CD4-positive, CD25-positive, alpha-beta regulatory T cell (primary cell): ENCODE measurements around the gene XRRA1. TPM values are rescaled to one million over a fixed set of nuclear protein-coding genes. Genes with fewer than 3 reads are reported as not detected.
A peak's percentile ranks its signal among the peaks of the same experiment; 100 is the strongest.

Experiments used
- ATAC-seq, 2 donors: fragments of 150-1000 bp; cut with Tn5 transposase; one replicate each; pipeline ENCODE4 v1.10.0; 2021; ENCODE audit warnings: low read depth in 2 of 2, moderate number of reproducible peaks in 2 of 2, moderate library complexity in 1 of 2
- DNase-seq, 3 donors: peaks; one replicate each; pipeline versions ENCODE4 v3.0.0 to v3.0.0-alpha.2; 2012 to 2022; ENCODE audit warnings: mixed read lengths in 1 of 3
- H3K27ac ChIP-seq: one replicate; pipeline ENCODE4 v1.7.0; 2013; ENCODE audit warnings: mild to moderate bottlenecking, low read length; ENCODE audit not compliant: insufficient read depth, poor library complexity, severe bottlenecking
- H3K27me3 ChIP-seq: one replicate; pipeline ENCODE4 v1.7.0; 2013; ENCODE audit warnings: low read length; ENCODE audit not compliant: control insufficient read depth, insufficient read depth
- H3K36me3 ChIP-seq: one replicate; pipeline ENCODE4 v1.7.0; 2013; ENCODE audit warnings: mild to moderate bottlenecking, low read length, moderate library complexity; ENCODE audit not compliant: control insufficient read depth, insufficient read depth
- H3K4me1 ChIP-seq: 2 replicates; pipeline ENCODE4 v1.7.0; 2013; ENCODE audit warnings: mild to moderate bottlenecking, low read length; ENCODE audit not compliant: insufficient read depth, control insufficient read depth, poor library complexity, severe bottlenecking
- H3K4me3 ChIP-seq: one replicate; pipeline ENCODE4 v1.7.0; 2013; ENCODE audit warnings: low read depth, mild to moderate bottlenecking, low read length, moderate library complexity
- H3K9me3 ChIP-seq, 2 experiments: 1 replicate in 1 of 2; 2 replicates in 1 of 2; pipeline ENCODE4 v1.7.0; 2013; ENCODE audit warnings: low read length in 2 of 2, mild to moderate bottlenecking in 1 of 2, moderate library complexity in 1 of 2; ENCODE audit not compliant: control insufficient read depth in 2 of 2
- H3K27ac Mint-ChIP-seq, 3 donors: one replicate each; pipeline ENCODE4 v1.8.0; 2020 to 2022; ENCODE audit warnings: mild to moderate bottlenecking in 3 of 3, mixed read lengths in 3 of 3, moderate library complexity in 2 of 3
- H3K27me3 Mint-ChIP-seq: one replicate; pipeline ENCODE4 v1.8.0; 2022; ENCODE audit warnings: mild to moderate bottlenecking, mixed read lengths
- H3K36me3 Mint-ChIP-seq: one replicate; pipeline ENCODE4 v1.8.0; 2020; ENCODE audit warnings: mixed read lengths
- H3K4me1 Mint-ChIP-seq, 4 donors: one replicate each; pipeline ENCODE4 v1.8.0; 2020 to 2022; ENCODE audit warnings: mixed read lengths in 4 of 4, mild to moderate bottlenecking in 1 of 4
- H3K4me3 Mint-ChIP-seq, 4 donors: one replicate each; pipeline ENCODE4 v1.8.0; 2020 to 2022; ENCODE audit warnings: mild to moderate bottlenecking in 4 of 4, mixed read lengths in 4 of 4, moderate library complexity in 3 of 4
- H3K9me3 Mint-ChIP-seq, 7 donors: one replicate each; pipeline ENCODE4 v1.8.0; 2020 to 2022; ENCODE audit warnings: mixed read lengths in 7 of 7, mild to moderate bottlenecking in 3 of 7, moderate library complexity in 2 of 7
- polyA plus RNA-seq, 4 donors: library from polyadenylated mRNA; unstranded; fragments of 300-500 nt; fragmentation: Illumina TruSeq; gene quantifications; one replicate each; pipeline ENCODE4 v1.2.3, GENCODE V29; 2021
- total RNA-seq: library from RNA; stranded (reverse); gene quantifications from one replicate; pipeline ENCODE4 v1.2.3, GENCODE V29; 2022

XRRA1 gene
- total and polyA plus RNA-seq, 5 donors from 2014 or later = 5.4 to 33.4 (median 8.2) TPM

GRCh38 chr11:74844865-74845264 is 104.0 kb downstream of the XRRA1 start:
- no peaks in the 10 kb centered on the region for H3K27me3 ChIP-seq
- H3K9me3 ChIP-seq = no peaks in the 10 kb centered on the region
- Mint-ChIP-seq H3K36me3 (peaks cover 50% of the 10 kb centered on the region), H3K4me1 (peaks cover 9 to 25% (median 18%) of the 10 kb centered on the region in 4 donors), H3K4me3 (no peak overlapping the region), H3K27ac (peak overlapping the region in 1 of 3 donors; percentile 70), H3K27me3 (no peaks in the 10 kb centered on the region), H3K9me3 (no peaks in the 10 kb centered on the region)
- no peak overlapping the region for H3K4me3 ChIP-seq
- peaks cover 11% of the 10 kb centered on the region for H3K4me1 ChIP-seq
- DNase-seq (no peak), ATAC-seq (no peak)
- H3K36me3 ChIP-seq = peaks cover 28% of the 10 kb centered on the region
- no peak overlapping the region for H3K27ac ChIP-seq

GRCh38 chr11:74844072-74844471 is 104.8 kb downstream of the XRRA1 start:
- peaks cover 32% of the 10 kb centered on the region for H3K36me3 ChIP-seq
- H3K27ac ChIP-seq = no peak overlapping the region
- Mint-ChIP-seq H3K27me3 (no peaks in the 10 kb centered on the region), H3K9me3 (no peaks in the 10 kb centered on the region), H3K27ac (no peak overlapping the region), H3K36me3 (peaks cover 52% of the 10 kb centered on the region), H3K4me3 (no peak overlapping the region), H3K4me1 (peaks cover 9 to 25% (median 20%) of the 10 kb centered on the region in 4 donors)
- ATAC-seq (no peak), DNase-seq (no peak)
- no peak overlapping the region for H3K4me3 ChIP-seq
- no peaks in the 10 kb centered on the region for H3K9me3 ChIP-seq
- H3K4me1 ChIP-seq = peaks cover 11% of the 10 kb centered on the region
- H3K27me3 ChIP-seq = no peaks in the 10 kb centered on the region

DNA sequence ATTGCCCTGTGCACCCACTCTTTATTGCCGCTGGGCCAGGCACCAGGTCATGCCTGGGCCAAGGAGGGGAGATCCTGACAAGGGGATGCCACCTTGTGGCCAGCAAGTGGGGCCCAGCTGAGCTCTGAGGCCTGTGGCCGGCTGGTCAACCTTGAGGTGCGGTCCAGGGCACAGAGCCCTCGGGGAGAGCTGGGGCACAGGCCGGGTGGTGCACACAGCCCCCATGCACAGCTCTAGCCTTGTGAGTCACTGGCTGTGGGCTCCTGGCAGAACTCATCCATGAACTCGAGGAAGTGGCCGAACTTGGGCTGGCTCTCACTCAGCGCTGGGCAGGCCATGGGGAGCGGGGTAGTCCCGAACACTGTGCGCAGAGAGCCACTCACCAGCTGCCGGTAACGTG is 105.9 kb downstream of the XRRA1 start:
- peaks cover 35% of the 10 kb centered on the region for H3K36me3 ChIP-seq
- H3K27me3 ChIP-seq = no peaks in the 10 kb centered on the region
- H3K4me1 ChIP-seq = peaks cover 11% of the 10 kb centered on the region
- no peaks in the 10 kb centered on the region for H3K27me3 Mint-ChIP-seq
- no peak overlapping the region for H3K4me3 ChIP-seq
- ATAC-seq (no peak), DNase-seq (no peak)
- no peaks in the 10 kb centered on the region for H3K9me3 ChIP-seq
- H3K36me3 Mint-ChIP-seq = peaks cover 52% of the 10 kb centered on the region
- no peak overlapping the region for H3K4me3 Mint-ChIP-seq
- no peaks in the 10 kb centered on the region for H3K9me3 Mint-ChIP-seq
- H3K4me1 Mint-ChIP-seq = peaks cover 9 to 22% (median 21%) of the 10 kb centered on the region in 4 donors
- no peak overlapping the region for H3K27ac Mint-ChIP-seq
- H3K27ac ChIP-seq = no peak overlapping the region

DNA sequence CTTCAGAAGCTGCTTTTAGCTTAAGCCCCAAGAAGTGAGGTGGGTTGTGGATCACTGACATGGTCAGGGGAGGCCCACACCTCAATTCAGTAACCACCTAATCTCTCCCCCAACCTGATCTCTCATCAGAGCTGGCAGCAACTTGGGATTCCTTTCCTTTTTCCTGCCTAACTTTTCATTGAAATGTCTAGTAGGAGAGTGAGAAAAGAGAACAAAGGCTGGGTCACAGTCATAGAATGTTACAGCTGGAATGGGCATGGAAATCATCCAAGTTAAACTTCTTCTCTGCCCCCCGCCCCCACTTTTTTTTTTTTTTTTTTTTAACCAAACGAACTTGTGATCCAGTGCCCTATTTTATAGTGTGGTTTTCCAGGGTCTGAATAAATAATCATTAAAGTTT is 108.4 kb downstream of the XRRA1 start:
- peaks cover 59% of the 10 kb centered on the region for H3K36me3 Mint-ChIP-seq
- Histone ChIP-seq H3K27ac (no peak overlapping the region), H3K4me1 (no peaks in the 10 kb centered on the region), H3K36me3 (peaks cover 56% of the 10 kb centered on the region), H3K4me3 (no peak overlapping the region), H3K27me3 (no peaks in the 10 kb centered on the region), H3K9me3 (no peaks in the 10 kb centered on the region)
- peaks cover 2 to 15% (median 7%) of the 10 kb centered on the region in 4 donors for H3K4me1 Mint-ChIP-seq
- no peaks in the 10 kb centered on the region for H3K9me3 Mint-ChIP-seq
- ATAC-seq = no peak
- no peaks in the 10 kb centered on the region for H3K27me3 Mint-ChIP-seq
- no peak for DNase-seq
- H3K4me3 Mint-ChIP-seq = no peak overlapping the region
- peak overlapping the region; percentile 5 to 73 (median 56) for H3K27ac Mint-ChIP-seq

GRCh38 chr11:74839971-74840370 is 108.9 kb downstream of the XRRA1 start:
- Histone ChIP-seq H3K27ac (no peak overlapping the region), H3K27me3 (no peaks in the 10 kb centered on the region), H3K9me3 (no peaks in the 10 kb centered on the region), H3K4me3 (no peak overlapping the region), H3K4me1 (no peaks in the 10 kb centered on the region), H3K36me3 (peaks cover 61% of the 10 kb centered on the region)
- Mint-ChIP-seq H3K27ac (peak overlapping the region; percentile 5 to 73 (median 56)), H3K27me3 (no peaks in the 10 kb centered on the region), H3K4me1 (peaks cover 2 to 17% (median 7%) of the 10 kb centered on the region in 4 donors), H3K4me3 (no peak overlapping the region), H3K9me3 (no peaks in the 10 kb centered on the region), H3K36me3 (peaks cover 60% of the 10 kb centered on the region)
- ATAC-seq (no peak), DNase-seq (no peak)

GRCh38 chr11:74839446-74839845 is 109.4 kb downstream of the XRRA1 start:
- H3K9me3 ChIP-seq = no peaks in the 10 kb centered on the region
- no peaks in the 10 kb centered on the region for H3K27me3 ChIP-seq
- Mint-ChIP-seq H3K4me1 (peaks cover 2 to 17% (median 9%) of the 10 kb centered on the region in 4 donors), H3K4me3 (no peak overlapping the region), H3K27ac (peak overlapping the region in 2 of 3 donors; percentile 8 to 45), H3K27me3 (no peaks in the 10 kb centered on the region), H3K36me3 (peaks cover 62% of the 10 kb centered on the region), H3K9me3 (no peaks in the 10 kb centered on the region)
- no peaks in the 10 kb centered on the region for H3K4me1 ChIP-seq
- H3K36me3 ChIP-seq = peaks cover 62% of the 10 kb centered on the region
- no peak overlapping the region for H3K27ac ChIP-seq
- DNase-seq (no peak), ATAC-seq (no peak)
- H3K4me3 ChIP-seq = no peak overlapping the region

DNA sequence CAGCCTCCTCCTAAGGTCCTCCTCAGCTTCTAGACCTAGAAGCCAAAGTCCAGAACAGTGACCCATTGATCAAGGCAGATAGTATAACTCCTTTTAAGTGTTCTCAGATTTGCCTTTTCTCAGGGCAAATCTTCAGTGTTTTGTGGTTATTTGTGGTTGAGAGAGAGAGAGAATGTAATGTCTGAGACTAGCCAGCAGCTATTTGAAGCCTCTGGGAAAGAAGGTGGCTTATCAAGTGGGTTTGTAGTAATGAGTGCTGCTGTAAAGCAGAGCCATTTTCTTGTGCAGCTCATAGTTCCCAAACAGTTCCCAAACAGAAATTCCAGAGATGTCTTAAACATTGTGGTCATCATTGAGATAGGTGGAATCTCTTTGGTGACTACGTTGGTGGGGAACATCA is 110.7 kb downstream of the XRRA1 start:
- Mint-ChIP-seq H3K4me1 (peaks cover 2 to 17% (median 11%) of the 10 kb centered on the region in 4 donors), H3K27ac (peak overlapping the region in 2 of 3 donors; percentile 3 to 86), H3K27me3 (no peaks in the 10 kb centered on the region), H3K36me3 (peaks cover 61% of the 10 kb centered on the region), H3K4me3 (no peak overlapping the region), H3K9me3 (no peaks in the 10 kb centered on the region)
- ATAC-seq = no peak
- no peak overlapping the region for H3K27ac ChIP-seq
- H3K4me3 ChIP-seq = no peak overlapping the region
- no peaks in the 10 kb centered on the region for H3K4me1 ChIP-seq
- peaks cover 58% of the 10 kb centered on the region for H3K36me3 ChIP-seq
- no peaks in the 10 kb centered on the region for H3K9me3 ChIP-seq
- H3K27me3 ChIP-seq = no peaks in the 10 kb centered on the region
- DNase-seq = no peak

- peaks cover 5 to 18% (median 15%) of the 10 kb centered on the region in 4 donors for H3K4me1 Mint-ChIP-seq
- DNase-seq = no peak
- H3K9me3 Mint-ChIP-seq = no peaks in the 10 kb centered on the region
- peaks cover 51% of the 10 kb centered on the region for H3K36me3 ChIP-seq
- no peak overlapping the region for H3K27ac ChIP-seq
- peak overlapping the region in 1 of 3 donors; percentile 86 for H3K27ac Mint-ChIP-seq
- peaks cover 61% of the 10 kb centered on the region for H3K36me3 Mint-ChIP-seq
- no peak overlapping the region for H3K4me3 ChIP-seq
- ATAC-seq = no peak
- no peak overlapping the region for H3K4me3 Mint-ChIP-seq
- H3K27me3 Mint-ChIP-seq = no peaks in the 10 kb centered on the region
- no peaks in the 10 kb centered on the region for H3K9me3 ChIP-seq
- H3K4me1 ChIP-seq = no peaks in the 10 kb centered on the region
- H3K27me3 ChIP-seq = no peaks in the 10 kb centered on the region
Observed at GRCh38 chr11:74837191-74837590, 111.7 kb downstream of the XRRA1 start.
